ENCODE data around the gene PF4V1. TPM values are rescaled to one million over a fixed set of nuclear protein-coding genes. Genes with fewer than 3 reads are reported as not detected.

PF4V1 gene
- total RNA-seq, 4 donors from 2014 or later: not detected

GRCh38 chr4:73862322-73862721 is 9.2 kb downstream of the PF4V1 start:
- ATAC-seq (ENCODE audit: low FRiP score) (no peak), DNase-seq (ENCODE audit: low spot score) (no peak)
- TF ChIP-seq CTCF (IDR thresholded peaks at IDR 0.05): no peak

GRCh38 chr4:73864365-73864764 is 11.3 kb downstream of the PF4V1 start:
- no peak for TF ChIP-seq CTCF (IDR thresholded peaks at IDR 0.05)
- ATAC-seq (ENCODE audit: low FRiP score) (no peak), DNase-seq (ENCODE audit: low spot score) (no peak)

DNA sequence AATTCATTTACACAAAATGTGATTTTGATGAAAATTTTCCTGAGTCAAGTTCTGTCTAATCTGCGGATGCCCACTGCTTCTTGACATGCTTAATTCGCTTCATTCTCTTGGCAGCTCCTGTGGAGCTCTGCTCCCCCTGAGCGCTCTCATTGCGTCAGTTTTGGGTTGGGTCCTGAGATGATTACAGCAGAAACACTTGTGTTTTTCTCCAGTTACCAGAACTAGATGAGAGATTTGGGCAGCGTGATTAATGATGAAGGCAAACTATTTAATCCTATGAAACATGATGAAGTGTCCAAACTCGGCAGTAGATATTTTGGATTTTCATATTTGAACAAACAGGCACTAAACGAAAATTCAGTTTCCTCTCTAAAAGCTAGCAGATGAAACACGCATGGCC is 11.9 kb downstream of the PF4V1 start:
- ATAC-seq (ENCODE audit: low FRiP score) (peak; percentile 34), DNase-seq (ENCODE audit: low spot score) (no peak)
- no peak for TF ChIP-seq CTCF (IDR thresholded peaks at IDR 0.05)

GRCh38 chr4:73865431-73866096 is 12.5 kb downstream of the PF4V1 start:
- ATAC-seq (ENCODE audit: low FRiP score) (no peak), DNase-seq (ENCODE audit: low spot score) (no peak)
- no peak for TF ChIP-seq CTCF (IDR thresholded peaks at IDR 0.05)

DNA sequence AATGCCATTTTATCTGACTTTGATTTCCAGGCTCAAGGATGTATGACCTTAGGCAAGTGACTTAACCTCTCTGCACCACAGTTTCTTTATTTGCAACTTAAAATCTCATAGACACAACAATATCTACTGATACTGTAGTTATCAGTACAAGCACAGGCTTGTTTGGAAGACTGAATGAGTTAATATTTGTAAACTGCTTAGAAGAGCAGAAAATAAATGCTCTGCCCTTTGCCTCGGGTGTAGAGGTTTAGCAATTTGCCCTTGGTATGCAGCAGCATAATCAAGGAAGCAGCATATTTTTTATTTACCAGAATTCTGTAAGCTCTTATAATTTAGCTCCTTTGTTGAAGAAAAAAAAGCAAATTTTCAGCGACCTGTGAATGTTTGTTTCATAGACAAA is 13.2 kb downstream of the PF4V1 start:
- DNase-seq (ENCODE audit: low spot score): no peak
- no peak for TF ChIP-seq CTCF (IDR thresholded peaks at IDR 0.05)
- ATAC-seq (ENCODE audit: low FRiP score): no peak

- TF ChIP-seq CTCF (IDR thresholded peaks at IDR 0.05): no peak
- DNase-seq (ENCODE audit: low spot score): no peak
- no peak for ATAC-seq (ENCODE audit: low FRiP score)
Observed at GRCh38 chr4:73867783-73868182, 14.7 kb downstream of the PF4V1 start.

Measured in omental fat pad (tissue), 4 donors.